Suppressor macrophage treated with lipopolysaccharide for 1 hour (primary cell): ENCODE data around the gene RAB9A.
"Not testable (repeated sequence)": the region's sequence is repeated elsewhere in the genome, so short reads cannot be mapped to it uniquely, and the experiment has no call there.

Source experiments
- DNase-seq, 3 donors: peaks; one replicate each; pipeline ENCODE4 v3.0.0-alpha.2; 2020 to 2022

The RAB9A gene

GRCh38 chrX:13703135-13703534, 14.2 kb downstream of the RAB9A start:
- DNase-seq = no peak

DNA sequence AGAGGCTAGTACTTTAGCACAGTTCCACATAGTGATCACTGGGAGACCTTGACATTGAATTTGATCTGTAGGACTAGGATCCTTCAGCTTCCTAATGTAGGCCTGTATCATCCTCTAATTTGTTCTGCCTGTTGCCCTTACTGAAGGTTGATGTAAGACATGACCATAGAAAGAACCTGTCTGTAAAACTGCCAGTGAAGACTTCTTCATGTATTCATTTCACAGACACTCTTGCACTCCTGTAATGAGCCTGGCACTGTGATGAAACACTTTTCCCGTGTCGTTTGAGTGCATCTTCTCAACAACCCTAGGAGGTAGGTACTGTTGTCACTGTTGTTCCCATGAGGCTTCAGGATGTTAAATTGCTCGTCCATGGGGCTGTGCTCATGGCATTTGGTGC, 14.7 kb downstream of the RAB9A start:
- DNase-seq = no peak

DNA sequence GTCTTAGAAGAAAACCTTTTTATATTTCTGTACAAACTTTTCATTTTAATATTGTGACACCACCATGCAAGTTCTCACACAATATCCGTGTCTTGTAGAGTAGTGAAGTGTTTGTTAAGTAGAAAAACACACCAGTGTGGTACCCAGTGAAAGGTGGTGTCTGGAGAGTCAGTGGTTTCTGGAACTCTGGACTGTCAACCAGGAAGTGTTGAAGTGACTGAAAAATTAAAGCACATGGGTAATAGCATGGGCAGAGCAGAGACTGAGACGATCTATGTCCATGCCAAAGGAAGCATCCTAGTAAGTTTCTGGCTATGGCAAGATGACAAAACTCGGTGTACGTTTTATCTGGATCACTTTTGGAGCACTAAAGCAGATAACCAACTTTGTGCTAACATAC, 22.2 kb downstream of the RAB9A start:
- no peak for DNase-seq

- no peak for DNase-seq
Measured at GRCh38 chrX:13716455-13716854, 27.5 kb downstream of the RAB9A start.

DNA sequence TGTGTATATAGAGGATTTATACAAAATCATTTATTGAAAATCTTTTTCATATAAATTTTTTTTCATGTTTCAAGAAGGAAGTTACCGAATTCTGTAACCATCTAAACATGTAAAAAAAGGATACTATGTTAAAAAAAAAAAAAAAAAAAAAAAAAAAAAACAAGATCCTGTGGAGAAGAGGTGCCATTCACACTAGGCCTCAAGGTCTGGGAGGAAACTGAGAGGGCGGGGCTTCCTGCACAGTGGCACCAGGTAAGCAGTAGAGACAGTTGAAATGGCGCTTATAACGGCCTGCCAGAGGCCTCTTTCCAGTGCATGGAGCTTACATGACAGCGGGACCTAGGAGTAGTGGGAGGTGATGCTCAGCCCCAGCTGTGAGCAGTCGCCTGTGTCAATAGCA, 28.0 kb downstream of the RAB9A start:
- DNase-seq = no peak

DNA sequence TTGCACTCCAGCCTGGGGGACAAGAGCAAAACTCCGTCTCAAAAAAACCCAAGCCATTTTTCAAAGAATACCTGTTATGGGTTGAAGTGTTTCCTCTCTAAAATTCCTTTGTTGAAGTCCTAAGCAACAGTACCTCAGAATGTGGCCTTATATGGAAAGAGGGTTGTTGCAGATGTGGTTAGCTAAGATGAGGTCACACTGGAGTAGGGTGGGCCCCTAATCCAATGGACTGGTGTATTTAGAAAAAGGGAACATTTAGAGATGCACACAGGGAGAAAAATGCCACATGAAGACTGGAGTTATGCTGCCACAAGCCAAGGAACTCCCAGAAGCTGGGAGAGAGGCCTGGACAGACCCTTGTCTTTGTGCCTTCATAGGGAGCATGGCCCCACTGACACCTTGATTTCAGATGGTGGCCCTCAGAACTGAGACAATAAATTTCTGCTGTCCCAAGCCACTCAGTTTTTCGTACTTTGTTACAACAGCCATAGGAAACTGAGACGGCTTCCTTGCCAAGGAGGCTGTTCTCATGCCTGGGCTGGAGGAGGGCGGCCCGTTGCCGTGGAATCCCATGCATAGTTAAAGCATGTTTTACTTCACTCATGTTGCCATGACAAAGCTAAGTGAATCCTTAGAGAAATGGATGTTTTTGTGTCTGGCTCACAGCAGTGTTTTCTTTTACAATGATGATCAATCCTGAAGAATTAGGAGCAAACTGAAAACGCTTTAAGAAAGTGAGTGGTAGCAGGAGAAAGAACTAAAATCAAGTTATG, 29.0 kb downstream of the RAB9A start:
- no peak for DNase-seq

GRCh38 chrX:13719192-13719856, 30.4 kb downstream of the RAB9A start:
- DNase-seq = no peak

- DNase-seq = no peak
Measured at GRCh38 chrX:13721371-13721770, 32.4 kb downstream of the RAB9A start.

- no peak for DNase-seq
Measured at GRCh38 chrX:13721819-13722519, 33.0 kb downstream of the RAB9A start.

DNA sequence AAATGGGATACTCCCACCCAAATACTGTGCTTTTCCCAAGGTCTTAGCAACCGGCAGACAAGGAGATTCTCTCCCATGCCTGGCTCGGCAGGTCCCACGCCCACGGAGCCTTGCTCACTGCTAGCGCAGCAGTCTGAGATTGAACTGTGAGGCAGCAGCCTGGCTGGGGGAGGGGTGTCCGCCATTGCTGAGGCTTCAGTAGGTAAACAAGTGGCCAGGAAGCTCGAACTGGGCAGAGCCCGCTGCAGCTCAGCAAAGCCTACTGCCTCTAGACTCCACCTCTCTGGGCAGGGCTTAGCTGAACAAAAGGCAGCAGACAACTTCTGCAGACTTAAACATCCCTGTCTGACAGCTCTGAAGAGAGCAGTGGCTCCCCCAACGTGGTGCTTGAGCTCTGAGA, 36.0 kb downstream of the RAB9A start:
- DNase-seq = not testable (repeated sequence)

- not testable (repeated sequence) for DNase-seq
Measured at GRCh38 chrX:13726583-13726982, 37.7 kb downstream of the RAB9A start.

DNA sequence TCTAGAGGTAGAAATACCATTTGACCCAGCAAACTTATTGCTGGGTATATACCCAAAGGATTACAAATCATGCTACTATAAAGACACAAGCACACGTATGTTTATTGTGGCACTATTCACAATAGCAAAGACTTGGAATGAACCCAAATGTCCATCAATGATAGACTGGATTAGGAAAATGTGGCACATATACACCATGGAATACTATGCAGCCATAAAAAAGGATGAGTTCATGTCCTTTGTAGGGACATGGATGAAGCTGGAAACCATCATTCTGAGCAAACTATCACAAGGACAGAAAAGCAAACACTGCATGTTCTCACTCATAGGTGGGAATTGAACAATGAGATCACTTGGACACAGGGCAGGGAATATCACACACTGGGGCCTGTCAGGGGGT, 41.6 kb downstream of the RAB9A start:
- DNase-seq = not testable (repeated sequence)

DNA sequence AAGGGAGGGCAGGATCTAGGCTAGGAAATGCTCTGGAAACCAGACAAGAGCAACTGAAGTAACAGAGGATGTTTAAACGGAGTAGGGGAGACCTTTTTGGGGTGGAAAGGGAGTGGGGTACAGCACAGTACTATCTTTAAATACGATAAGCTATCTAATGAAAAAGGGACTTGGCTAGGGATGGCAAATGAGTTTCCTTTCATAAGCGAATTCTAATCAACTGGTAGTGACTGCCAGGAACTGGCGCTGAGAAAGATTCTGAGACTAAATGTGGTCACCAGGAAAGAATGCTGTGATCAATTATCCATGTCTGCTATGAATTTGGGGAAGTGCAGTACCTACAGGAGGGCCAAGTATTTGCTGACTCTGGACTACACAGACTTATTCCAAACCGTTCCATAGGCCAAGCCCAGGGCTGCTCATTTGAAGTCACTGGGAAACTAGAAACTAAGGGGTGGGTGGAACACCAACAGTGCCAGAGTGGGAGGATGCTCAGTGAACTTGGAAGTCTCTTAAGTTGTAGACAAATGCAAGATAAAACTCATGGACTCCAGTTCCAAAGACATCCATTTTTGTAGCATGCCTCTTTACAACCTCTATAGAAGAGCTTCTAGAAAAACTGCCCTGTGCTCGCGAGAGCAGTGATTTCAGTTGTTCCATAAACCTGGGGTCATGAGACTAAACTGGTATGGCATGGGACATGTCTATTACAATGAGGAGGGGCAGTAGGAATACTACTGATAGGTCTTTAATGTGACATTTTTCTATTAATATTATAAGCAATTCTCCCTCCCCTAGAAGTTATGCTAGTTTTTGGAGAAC, 43.5 kb downstream of the RAB9A start:
- no peak for DNase-seq

DNA sequence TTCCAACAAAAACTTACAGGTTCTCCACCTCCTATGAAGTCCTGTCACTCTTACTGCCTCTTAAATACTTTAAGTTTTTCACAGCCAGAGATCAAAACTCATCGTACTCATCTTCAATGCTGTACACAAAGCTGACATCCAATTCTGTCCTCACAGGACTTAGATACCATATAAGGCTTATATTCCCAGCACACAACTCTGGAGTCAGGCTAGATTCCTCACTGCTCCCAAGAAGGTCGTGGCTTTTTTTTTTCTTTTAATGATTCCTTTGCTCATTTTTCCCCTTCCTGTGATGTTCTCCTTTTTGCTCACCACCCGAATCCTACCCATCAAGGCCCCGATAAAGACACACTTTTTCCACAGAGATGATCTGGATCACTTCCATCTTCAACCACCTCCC, 44.6 kb downstream of the RAB9A start:
- no peak for DNase-seq

- peak; percentile 91 to 95 (median 94) for DNase-seq
Measured at GRCh38 chrX:13734278-13735172, 45.6 kb downstream of the RAB9A start, which contains the start of the genes OFD1 and TRAPPC2. OFD1 (plus strand) TSS chrX:13734748; CDS start chrX:13735072, 324 bp downstream. TRAPPC2 (minus strand) TSS chrX:13734620; CDS start chrX:13719963, 14,657 bp downstream.

GRCh38 chrX:13741695-13742094, 52.8 kb downstream of the RAB9A start:
- no peak for DNase-seq

DNA sequence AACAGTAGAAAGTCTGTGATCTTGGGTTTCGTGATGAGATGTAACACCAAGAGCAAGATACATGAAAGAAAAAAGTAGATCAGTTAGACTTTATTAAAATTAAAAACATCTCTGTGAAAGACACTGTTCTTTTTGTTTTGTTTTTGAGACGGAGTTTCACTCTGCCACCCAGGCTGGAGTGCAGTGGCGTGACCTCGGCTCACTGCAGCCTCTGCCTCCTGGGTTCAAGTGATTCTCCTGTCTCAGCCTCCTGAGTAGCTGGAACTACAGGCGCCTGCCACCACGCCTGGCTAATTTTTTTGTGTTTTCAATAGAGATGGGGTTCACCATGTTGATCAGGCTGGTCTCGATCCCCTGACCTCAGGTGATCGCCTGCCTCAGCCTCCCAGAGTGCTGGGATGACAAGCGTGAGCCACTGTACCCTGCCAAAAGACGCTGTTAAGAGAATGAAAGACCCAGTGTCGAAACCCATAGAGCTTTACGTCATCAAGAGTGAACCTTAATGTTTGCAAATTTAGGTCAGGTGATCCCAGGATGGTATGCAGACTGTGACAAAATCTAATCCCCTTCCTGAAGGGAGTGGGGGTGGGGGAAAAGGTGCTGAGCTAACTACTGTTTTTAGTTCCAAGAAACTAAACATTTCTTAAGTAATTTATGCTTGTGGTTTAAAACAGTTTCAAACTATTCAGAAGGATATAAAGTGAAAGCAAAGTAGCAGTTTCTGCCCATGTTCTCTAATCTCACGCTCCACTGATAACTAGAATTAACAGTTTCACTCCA, 53.7 kb downstream of the RAB9A start:
- peak; percentile 32 to 35 (median 33) for DNase-seq

GRCh38 chrX:13747836-13748235, 58.9 kb downstream of the RAB9A start:
- DNase-seq = peak in 2 of 3 donors; percentile 50 to 59

GRCh38 chrX:13748486-13748885, 59.6 kb downstream of the RAB9A start:
- DNase-seq = no peak

- peak in 1 of 3 donors; percentile 46 for DNase-seq
Measured at GRCh38 chrX:13750204-13750603, 61.3 kb downstream of the RAB9A start.

GRCh38 chrX:13750812-13751211, 61.9 kb downstream of the RAB9A start:
- no peak for DNase-seq
